GM10266 (cell line): ENCODE results near the gene FZD1.

Source experiments
- DNase-seq: peaks from one replicate; pipeline ENCODE4 v3.0.0; 2012; ENCODE audit errors: extremely low spot score
- CTCF ChIP-seq: IDR thresholded peaks from 2 replicates; pipeline ENCODE4 v1.5.1; 2012; ENCODE audit warnings: mild to moderate bottlenecking, low read depth; ENCODE audit not compliant: control insufficient read depth, insufficient read depth; ENCODE audit errors: missing control alignments

The FZD1 gene

GRCh38 chr7:91265693-91266066, 1.4 kb downstream of the FZD1 start:
- TF ChIP-seq CTCF, result no peak
- DNase-seq, result no peak

GRCh38 chr7:91266067-91266688, 1.9 kb downstream of the FZD1 start:
- TF ChIP-seq CTCF, result no peak
- no peak for DNase-seq

GRCh38 chr7:91266689-91267090, 2.5 kb downstream of the FZD1 start:
- peak; percentile 31 for DNase-seq
- no peak for TF ChIP-seq CTCF

GRCh38 chr7:91267171-91267955, 3.1 kb downstream of the FZD1 start:
- no peak for TF ChIP-seq CTCF
- DNase-seq, result no peak

GRCh38 chr7:91270372-91270771, 6.1 kb downstream of the FZD1 start:
- TF ChIP-seq CTCF, result no peak
- no peak for DNase-seq

GRCh38 chr7:91276909-91277308, 12.7 kb downstream of the FZD1 start:
- no peak for TF ChIP-seq CTCF

GRCh38 chr7:91280185-91280584, 16.0 kb downstream of the FZD1 start:
- TF ChIP-seq CTCF, result no peak

More at GRCh38 chr7:91276909-91277308, 12.7 kb downstream of the FZD1 start:
- DNase-seq, result no peak

More at GRCh38 chr7:91280185-91280584, 16.0 kb downstream of the FZD1 start:
- DNase-seq, result no peak
